ENCODE measurements around the gene CCDC102B.

CCDC102B gene

GRCh38 chr18:69102959-69103358 lies 305.1 kb downstream of the CCDC102B start:
- no peak for DNase-seq
